B cell (primary cell): Measurements from ENCODE around the gene RNF26.

Source experiments
- EZH2 ChIP-seq: IDR thresholded peaks from 2 replicates; pipeline ENCODE4 v1.6.1; 2012; ENCODE audit warnings: borderline replicate concordance, low read depth, mild to moderate bottlenecking, moderate library complexity, low read length; ENCODE audit not compliant: insufficient read depth, poor library complexity, severe bottlenecking
- TF ChIP-seq, protein P1 (sequence below): fragments of 200-600 bp; IDR thresholded peaks from one replicate; pipeline ENCODE4 v1.8.0; 2022; ENCODE audit warnings: antibody characterized with exemption, mild to moderate bottlenecking

DNA sequence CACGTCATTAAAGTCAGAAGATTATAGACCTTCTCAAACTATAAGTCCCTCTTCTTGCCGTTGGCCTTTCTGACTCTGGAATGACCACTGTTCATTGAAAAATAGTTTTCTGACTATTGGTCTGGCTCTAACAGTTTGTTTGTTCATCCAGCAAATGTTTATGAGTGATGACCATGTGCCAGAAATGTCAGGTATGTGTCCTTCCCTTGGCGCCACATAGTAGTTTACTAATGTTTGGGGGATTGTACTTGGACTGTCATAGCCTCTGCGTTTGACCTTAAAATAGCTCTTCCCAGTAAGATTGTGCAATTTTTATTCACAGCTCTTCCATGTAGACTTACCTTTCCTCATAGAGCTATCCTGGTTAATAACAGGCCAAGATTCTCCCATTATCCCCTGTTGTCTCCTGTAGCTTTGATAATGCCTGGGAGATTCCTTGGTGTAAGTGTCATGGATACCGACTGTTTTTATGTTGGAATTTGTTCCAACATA, 31.1 kb upstream of the RNF26 start:
- TF ChIP-seq, protein P1, sequence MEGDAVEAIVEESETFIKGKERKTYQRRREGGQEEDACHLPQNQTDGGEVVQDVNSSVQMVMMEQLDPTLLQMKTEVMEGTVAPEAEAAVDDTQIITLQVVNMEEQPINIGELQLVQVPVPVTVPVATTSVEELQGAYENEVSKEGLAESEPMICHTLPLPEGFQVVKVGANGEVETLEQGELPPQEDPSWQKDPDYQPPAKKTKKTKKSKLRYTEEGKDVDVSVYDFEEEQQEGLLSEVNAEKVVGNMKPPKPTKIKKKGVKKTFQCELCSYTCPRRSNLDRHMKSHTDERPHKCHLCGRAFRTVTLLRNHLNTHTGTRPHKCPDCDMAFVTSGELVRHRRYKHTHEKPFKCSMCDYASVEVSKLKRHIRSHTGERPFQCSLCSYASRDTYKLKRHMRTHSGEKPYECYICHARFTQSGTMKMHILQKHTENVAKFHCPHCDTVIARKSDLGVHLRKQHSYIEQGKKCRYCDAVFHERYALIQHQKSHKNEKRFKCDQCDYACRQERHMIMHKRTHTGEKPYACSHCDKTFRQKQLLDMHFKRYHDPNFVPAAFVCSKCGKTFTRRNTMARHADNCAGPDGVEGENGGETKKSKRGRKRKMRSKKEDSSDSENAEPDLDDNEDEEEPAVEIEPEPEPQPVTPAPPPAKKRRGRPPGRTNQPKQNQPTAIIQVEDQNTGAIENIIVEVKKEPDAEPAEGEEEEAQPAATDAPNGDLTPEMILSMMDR, result no peak
- TF ChIP-seq EZH2, result no peak
